NCI-H226 (cell line): ENCODE results near the gene PTGER3.
"Not testable (repeated sequence)": the region's sequence is repeated elsewhere in the genome, so short reads cannot be mapped to it uniquely, and the experiment has no call there.

ENCODE experiments used
- DNase-seq: peaks from one replicate; pipeline ENCODE4 v3.0.0-alpha.2; 2015

The PTGER3 gene

DNA sequence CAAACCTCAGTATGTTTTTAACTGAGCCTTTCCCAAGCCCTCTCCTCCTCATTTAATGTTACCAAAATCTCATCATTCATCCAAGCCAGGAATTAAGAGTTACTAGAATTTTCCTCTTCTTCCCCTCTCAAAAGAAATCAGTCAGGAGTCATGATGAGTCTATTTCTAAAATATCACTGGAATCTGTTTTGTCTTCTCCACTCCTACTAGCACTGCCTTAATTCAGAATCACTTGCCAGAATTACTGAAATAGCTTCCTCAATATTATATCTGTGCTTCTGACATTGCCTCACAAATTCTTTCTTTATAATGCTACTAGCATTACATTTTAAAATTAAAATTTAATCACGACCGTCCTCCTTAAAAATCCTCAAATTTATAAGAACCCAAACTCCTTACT lies 106.1 kb downstream of the PTGER3 start:
- DNase-seq = no peak

DNA sequence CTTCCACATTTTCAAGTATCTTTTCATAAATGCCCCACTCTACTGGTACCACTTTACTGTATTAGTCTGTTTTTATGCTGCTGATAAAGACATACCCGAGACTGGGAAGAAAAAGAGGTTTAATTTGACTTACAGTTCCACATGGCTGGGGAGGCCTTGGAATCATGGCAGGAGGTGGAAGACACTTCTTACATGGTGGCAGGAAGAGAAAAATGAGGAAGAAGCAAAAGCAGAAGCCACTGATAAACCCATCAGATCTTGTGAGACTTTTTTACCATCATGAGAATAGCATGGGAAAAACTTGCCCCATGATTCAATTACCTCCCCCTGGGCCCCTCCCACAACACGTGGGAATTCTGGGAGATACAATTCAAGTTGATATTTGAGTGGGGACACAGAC lies 107.2 kb downstream of the PTGER3 start:
- not testable (repeated sequence) for DNase-seq

DNA sequence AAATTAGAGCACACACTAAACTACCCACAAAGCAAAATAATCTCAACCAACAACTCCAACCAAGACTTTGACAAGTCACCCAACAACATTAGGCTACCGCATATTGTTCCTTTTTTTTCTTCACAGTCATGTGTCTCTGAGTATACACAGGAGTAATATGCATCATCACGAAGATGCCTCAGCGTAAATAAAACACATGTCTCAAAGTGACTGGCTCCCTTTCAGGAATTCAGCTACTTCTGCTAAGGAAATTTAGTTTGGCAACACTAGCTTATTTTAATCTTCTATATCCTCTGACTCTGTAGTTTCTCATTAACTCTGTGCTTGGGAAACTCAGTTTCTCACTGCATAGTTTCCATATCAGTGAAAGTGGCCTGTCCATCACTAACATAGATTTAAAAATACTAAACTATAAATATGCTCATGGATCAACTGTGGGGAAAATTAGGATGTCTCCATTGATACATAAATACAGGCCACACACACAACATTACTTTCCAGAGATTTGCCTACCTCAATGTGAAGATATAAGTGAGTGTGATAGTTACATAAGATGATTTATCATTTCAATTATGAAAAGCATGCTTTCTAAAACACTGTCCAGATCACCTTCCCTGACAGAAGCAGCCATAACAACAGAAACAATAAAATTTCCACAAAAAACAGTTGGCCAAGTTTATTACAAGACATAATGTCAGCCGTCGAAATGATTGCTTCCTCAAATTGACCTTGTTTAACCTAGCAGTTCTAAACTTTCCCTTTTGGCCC lies 113.2 kb downstream of the PTGER3 start:
- no peak for DNase-seq

DNA sequence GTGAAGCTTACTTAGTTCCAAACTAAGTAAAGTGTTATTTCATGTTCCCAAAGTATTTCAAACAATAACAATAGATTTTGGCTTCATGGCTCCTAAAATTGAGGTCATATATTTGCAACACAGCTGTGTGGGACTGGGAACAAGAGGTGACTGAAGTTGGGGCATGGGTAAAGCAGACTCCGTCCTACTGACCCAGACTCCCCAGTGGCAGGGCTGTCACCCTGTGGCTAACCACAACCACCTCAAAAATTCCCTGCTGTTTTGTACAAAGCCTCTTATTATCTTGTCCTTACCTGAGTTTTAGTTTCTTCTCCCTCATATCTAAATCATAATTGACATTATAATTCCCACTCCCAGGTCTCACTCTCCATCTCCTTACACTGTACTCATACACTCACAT lies 117.6 kb downstream of the PTGER3 start:
- DNase-seq = no peak

DNA sequence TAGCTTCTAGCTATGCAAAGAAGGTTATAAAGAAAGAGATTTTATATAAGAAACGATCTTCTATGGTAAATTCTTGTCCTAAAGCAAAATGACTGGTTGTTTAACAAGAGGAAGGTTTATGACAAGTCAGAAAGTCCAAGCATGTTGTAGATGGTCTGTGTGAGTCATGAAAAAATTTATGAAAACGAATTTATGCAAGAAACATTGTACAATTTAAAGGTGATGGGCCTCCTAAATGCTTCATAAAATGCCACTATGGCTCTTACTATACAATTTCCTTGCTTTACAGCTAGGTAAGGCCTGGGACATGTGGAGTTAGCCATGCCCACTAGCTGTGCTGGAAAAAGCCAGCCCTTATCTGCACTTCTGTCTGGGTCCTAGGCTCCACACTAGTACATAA lies 125.4 kb downstream of the PTGER3 start:
- no peak for DNase-seq
